A549 (cell line): Measurements from ENCODE around the gene GNB1.

Experiments used
- ESRRA ChIP-seq: fragments of 150-350 bp; IDR thresholded peaks from 2 replicates; pipeline ENCODE4 v1.6.1; 2014; ENCODE audit warnings: mild to moderate bottlenecking, low read length, borderline replicate concordance
- POLR2A ChIP-seq: IDR thresholded peaks from 2 replicates; pipeline ENCODE4 v1.6.1; 2012; ENCODE audit warnings: mild to moderate bottlenecking, low read length
- TF ChIP-seq, protein P1 (sequence below): fragments of >200 bp; sonication (Bioruptor Twin); formaldehyde crosslinking; IDR thresholded peaks from 3 replicates; pipeline ENCODE4 v1.5.1; 2016

DNA sequence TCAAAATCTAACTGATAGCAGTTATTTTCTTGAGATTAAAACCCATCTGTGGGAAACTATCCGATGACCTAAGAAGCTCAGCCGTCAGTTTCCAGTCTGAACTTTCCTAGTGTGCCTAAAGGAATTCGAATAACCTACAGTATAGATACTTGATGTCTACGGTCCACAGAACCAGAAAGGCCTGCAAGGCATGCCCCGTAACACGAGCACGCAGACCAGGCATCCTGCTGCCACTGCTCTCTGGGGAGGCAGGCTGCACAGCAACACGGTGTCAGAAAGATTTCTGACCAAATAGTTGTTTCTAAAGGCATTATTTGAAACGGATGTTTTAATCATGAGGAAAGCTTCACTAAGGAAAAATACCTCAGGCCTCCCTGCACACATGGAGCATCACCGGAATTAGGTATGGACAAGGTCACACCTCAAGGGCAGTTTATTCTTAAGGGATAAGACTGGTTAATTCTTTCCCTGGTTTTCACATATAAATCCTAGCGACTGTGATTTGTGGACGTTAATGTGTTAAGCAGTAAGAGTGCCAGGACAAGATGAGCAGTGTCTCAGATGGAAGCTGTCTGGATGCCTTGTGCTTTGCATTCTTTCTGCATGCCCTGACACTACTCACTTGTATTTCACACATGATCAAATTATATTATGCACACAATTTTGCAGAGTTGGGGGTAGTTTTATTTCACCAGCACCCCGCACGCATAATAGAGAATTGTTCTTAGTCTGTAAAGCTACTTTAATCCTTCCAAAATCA lies 63.6 kb downstream of the GNB1 start:
- TF ChIP-seq, protein P1, sequence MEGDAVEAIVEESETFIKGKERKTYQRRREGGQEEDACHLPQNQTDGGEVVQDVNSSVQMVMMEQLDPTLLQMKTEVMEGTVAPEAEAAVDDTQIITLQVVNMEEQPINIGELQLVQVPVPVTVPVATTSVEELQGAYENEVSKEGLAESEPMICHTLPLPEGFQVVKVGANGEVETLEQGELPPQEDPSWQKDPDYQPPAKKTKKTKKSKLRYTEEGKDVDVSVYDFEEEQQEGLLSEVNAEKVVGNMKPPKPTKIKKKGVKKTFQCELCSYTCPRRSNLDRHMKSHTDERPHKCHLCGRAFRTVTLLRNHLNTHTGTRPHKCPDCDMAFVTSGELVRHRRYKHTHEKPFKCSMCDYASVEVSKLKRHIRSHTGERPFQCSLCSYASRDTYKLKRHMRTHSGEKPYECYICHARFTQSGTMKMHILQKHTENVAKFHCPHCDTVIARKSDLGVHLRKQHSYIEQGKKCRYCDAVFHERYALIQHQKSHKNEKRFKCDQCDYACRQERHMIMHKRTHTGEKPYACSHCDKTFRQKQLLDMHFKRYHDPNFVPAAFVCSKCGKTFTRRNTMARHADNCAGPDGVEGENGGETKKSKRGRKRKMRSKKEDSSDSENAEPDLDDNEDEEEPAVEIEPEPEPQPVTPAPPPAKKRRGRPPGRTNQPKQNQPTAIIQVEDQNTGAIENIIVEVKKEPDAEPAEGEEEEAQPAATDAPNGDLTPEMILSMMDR, result no peak
- no peak for TF ChIP-seq POLR2A
- no peak for TF ChIP-seq ESRRA
